Suppressor macrophage treated with lipopolysaccharide for 1 hour (primary cell): Measurements from ENCODE around the gene PRPF6.

Experiments used
- DNase-seq, 3 donors: peaks; one replicate each; pipeline ENCODE4 v3.0.0-alpha.2; 2020 to 2022

PRPF6 gene

GRCh38 chr20:64079273-64080012 lies 98.5 kb downstream of the PRPF6 start, which contains the start of gene RGS19:
TSS of gene RGS19 (minus strand) at chr20:64079518. CDS start at chr20:64076886, 2,632 bp downstream.
- DNase-seq = peak; percentile 89 to 96 (median 95)

DNA sequence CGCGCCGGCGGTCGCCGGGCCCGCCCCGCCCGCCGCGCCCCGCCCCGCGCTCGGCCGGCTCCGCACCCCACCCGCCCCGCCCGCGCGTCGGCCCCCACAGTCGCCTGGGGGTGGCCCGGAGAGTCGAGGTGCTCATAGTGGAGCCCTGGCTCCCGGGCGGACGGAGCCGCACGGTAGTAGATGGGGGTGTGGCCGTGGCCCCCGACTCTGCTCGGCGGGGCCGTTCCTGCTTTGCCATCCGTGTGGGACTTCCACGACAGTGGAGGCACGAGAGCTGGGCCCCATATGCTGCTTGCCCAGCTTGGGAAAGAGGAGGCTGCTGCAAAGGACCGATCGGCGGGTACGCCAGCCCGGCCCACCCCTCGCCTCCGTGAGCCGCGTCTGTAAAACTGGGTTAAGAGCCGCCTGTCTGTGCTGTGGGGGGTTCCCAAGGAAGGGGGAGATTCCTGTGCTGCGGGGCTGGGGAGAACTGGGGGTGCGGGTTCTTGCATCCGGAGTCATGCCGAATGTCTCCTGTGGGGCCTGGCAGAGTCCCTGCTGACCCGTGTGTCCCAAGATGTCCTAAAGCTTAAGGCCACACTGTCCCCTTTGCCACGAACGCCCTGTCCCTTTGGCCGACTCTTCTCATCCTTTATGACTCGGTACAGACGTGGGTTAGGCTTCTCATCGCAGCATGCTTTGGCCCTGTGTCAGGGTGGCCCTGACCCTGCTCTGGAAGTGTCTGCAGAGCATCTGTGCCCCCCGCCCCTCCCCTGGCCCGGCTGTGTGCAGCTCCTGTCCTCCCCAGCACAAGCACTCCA lies 99.3 kb downstream of the PRPF6 start, which contains the start of gene OPRL1:
Gene OPRL1, plus strand, starts transcription at position 70 of the 800 bp plus-strand sequence. CDS start 12,639 bp downstream, outside the sequence.
- DNase-seq = peak; percentile 44 to 57 (median 45)

- no peak for DNase-seq
Measured at GRCh38 chr20:64080813-64081623, 100.1 kb downstream of the PRPF6 start.

DNA sequence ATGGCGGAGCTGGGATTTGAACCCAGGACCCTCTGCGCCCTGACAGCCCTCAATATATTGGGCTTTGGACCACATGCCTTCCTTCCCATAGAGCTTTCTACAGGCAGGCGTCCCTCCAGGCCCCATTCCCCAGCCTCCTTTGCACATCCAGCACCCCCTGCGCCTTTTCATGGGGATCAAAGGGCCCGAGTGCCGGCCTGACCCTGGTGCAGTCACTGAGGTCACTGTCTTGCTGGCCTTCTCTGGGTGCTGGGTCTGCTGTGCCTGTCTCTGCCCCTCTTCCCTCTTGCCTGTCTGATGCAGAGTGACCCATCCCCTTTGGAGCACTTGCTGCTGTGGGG lies 100.7 kb downstream of the PRPF6 start:
- no peak for DNase-seq

- DNase-seq = peak; percentile 41 to 61 (median 58)
Measured at GRCh38 chr20:64082126-64082731, 101.3 kb downstream of the PRPF6 start.
